T-helper 2 cell (primary cell): ENCODE data around the gene SCLT1.

Source experiments
- DNase-seq, 5 experiments: peaks; one replicate each; pipeline versions ENCODE4 v3.0.0 to v3.0.0-alpha.2; 2012 to 2022

The SCLT1 gene

DNA sequence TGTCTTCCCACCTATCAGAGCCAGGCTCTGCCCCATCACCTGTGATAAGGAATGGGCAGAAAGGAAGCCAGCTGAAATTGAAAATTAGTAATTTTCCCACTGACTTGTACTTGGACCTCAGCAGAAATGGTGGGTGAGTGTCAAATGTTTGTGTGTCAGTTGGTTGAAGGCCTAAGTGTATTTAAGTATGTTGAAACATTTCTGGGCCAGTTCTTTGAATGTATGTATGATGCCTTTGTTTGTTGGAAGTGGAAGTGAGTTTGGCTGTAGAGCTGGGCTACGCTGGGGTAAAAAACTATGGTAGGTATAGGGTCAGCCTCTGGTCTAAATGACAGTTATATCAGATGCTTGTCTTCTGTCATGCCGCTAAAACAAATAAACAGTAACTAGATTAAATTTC is 256.1 kb downstream of the SCLT1 start:
- no peak for DNase-seq

DNA sequence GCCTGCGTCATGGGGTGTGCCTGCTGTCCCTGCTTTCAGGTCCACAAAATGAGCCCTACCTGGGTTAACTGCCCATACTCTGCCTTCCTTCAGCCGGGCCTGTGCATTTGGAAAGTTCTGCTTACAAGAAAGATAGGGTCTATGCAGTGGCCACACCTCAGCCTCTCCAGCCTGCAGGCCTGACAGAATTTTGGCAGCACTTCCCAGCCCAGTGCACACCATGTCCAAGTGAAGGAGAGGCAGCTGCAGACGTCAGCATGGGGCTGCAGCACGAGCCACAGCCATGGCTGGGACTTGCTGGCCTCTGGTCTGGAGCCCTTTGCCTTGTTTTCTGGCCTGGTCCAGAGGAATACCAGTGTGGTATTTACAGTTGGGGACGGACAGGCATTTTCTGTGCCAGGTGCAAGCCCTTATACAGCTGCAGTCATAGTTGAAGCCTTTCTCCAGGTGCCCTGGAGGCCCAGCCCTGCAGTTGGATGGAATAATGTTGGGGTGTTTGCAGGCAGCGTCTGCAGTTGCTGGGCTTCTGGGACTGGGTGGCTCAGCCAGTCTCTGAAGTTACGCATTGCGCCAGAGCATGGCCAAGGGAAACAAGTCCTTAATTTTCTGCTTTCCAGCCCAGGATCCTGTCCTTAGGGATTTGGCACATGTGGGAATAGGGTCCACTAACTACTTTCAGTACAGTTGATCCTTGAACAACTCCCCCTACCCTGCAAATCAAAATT is 257.7 kb downstream of the SCLT1 start:
- no peak for DNase-seq
